HEK293T (cell line): ENCODE measurements around the gene LETM1.

Source experiments
- ARNT ChIP-seq: fragments of 450-650 bp; IDR thresholded peaks from 2 replicates; pipeline ENCODE4 v1.6.1; 2017; ENCODE audit warnings: mild to moderate bottlenecking
- BHLHE40 ChIP-seq: fragments of 450-650 bp; IDR thresholded peaks from 2 replicates; pipeline ENCODE4 v1.6.1; 2016; ENCODE audit warnings: mild to moderate bottlenecking, moderate library complexity, borderline replicate concordance
- ELF4 ChIP-seq: fragments of 450-650 bp; IDR thresholded peaks from 2 replicates; pipeline ENCODE4 v1.6.1; 2017; ENCODE audit warnings: antibody characterized with exemption
- FOXK2 ChIP-seq: fragments of 450-650 bp; IDR thresholded peaks from 2 replicates; pipeline ENCODE4 v1.6.1; 2016; ENCODE audit warnings: mild to moderate bottlenecking
- FOXM1 ChIP-seq: fragments of 450-650 bp; IDR thresholded peaks from 2 replicates; pipeline ENCODE4 v1.6.1; 2017; ENCODE audit warnings: mild to moderate bottlenecking, borderline replicate concordance
- HDGF ChIP-seq: fragments of 450-650 bp; IDR thresholded peaks from 2 replicates; pipeline ENCODE4 v1.6.1; 2017; ENCODE audit warnings: antibody characterized with exemption, borderline replicate concordance
- LEF1 ChIP-seq: fragments of 450-650 bp; IDR thresholded peaks from 2 replicates; pipeline ENCODE4 v1.6.1; 2017; ENCODE audit warnings: mild to moderate bottlenecking, borderline replicate concordance
- NFRKB ChIP-seq: fragments of 450-650 bp; IDR thresholded peaks from 2 replicates; pipeline ENCODE4 v1.6.1; 2016; ENCODE audit warnings: mild to moderate bottlenecking, moderate library complexity
- PKNOX1 ChIP-seq: fragments of 450-650 bp; IDR thresholded peaks from 2 replicates; pipeline ENCODE4 v1.6.1; 2016
- SP1 ChIP-seq: fragments of 450-650 bp; IDR thresholded peaks from 2 replicates; pipeline ENCODE4 v1.6.1; 2017
- SUZ12 ChIP-seq: fragments of 450-650 bp; IDR thresholded peaks from 2 replicates; pipeline ENCODE4 v1.6.1; 2016; ENCODE audit warnings: mild to moderate bottlenecking
- TARDBP ChIP-seq: fragments of 450-650 bp; IDR thresholded peaks from 2 replicates; pipeline ENCODE4 v1.6.1; 2016

- TF ChIP-seq SP1 = no peak
- no peak for TF ChIP-seq ARNT
- no peak for TF ChIP-seq FOXK2
- no peak for TF ChIP-seq LEF1
- no peak for TF ChIP-seq PKNOX1
- TF ChIP-seq ELF4 = no peak
- TF ChIP-seq TARDBP = no peak
- TF ChIP-seq FOXM1 = no peak
- TF ChIP-seq NFRKB = no peak
- TF ChIP-seq BHLHE40 = no peak
- no peak for TF ChIP-seq SUZ12
- no peak for TF ChIP-seq HDGF
Observed at GRCh38 chr4:1898007-1898406, 42.1 kb upstream of the LETM1 start.
